Ishikawa (cell line): Measurements from ENCODE around the gene SPACDR.

Experiments used
- CEBPB ChIP-seq: IDR thresholded peaks from 2 replicates; pipeline ENCODE4 v1.6.1; 2012
- CREB1 ChIP-seq: IDR thresholded peaks from 2 replicates; pipeline ENCODE4 v1.6.1; 2012; ENCODE audit warnings: low read depth
- EGR1 ChIP-seq: IDR thresholded peaks from 2 replicates; pipeline ENCODE4 v1.6.1; 2012
- EP300 ChIP-seq: IDR thresholded peaks from 2 replicates; pipeline ENCODE4 v1.6.1; 2012; ENCODE audit warnings: borderline replicate concordance
- FOXM1 ChIP-seq: IDR thresholded peaks from 2 replicates; pipeline ENCODE4 v1.6.1; 2012; ENCODE audit warnings: low read depth, borderline replicate concordance
- NFIC ChIP-seq: IDR thresholded peaks from 2 replicates; pipeline ENCODE4 v1.6.1; 2012
- RAD21 ChIP-seq: IDR thresholded peaks from 2 replicates; pipeline ENCODE4 v1.6.1; 2012; ENCODE audit warnings: low read depth
- TAF1 ChIP-seq: IDR thresholded peaks from 2 replicates; pipeline ENCODE4 v1.6.1; 2012; ENCODE audit warnings: low read depth, mild to moderate bottlenecking
- TCF12 ChIP-seq: IDR thresholded peaks from 2 replicates; pipeline ENCODE4 v1.6.1; 2012; ENCODE audit warnings: low read depth
- TEAD4 ChIP-seq: IDR thresholded peaks from 2 replicates; pipeline ENCODE4 v1.6.1; 2012
- YY1 ChIP-seq: IDR thresholded peaks from 2 replicates; pipeline ENCODE4 v1.6.1; 2012; ENCODE audit warnings: low read depth
- ZBTB7A ChIP-seq: IDR thresholded peaks from 2 replicates; pipeline ENCODE4 v1.6.1; 2012; ENCODE audit warnings: low read depth
- TF ChIP-seq, protein P1 (sequence below): IDR thresholded peaks from 2 replicates; pipeline ENCODE4 v1.6.1; 2012
- TF ChIP-seq, protein P2 (sequence below): IDR thresholded peaks from 2 replicates; pipeline ENCODE4 v1.6.1; 2012
- TF ChIP-seq, protein P3 (sequence below): IDR thresholded peaks from 2 replicates; pipeline ENCODE4 v1.6.1; 2012; ENCODE audit warnings: low read depth, mild to moderate bottlenecking

SPACDR gene

DNA sequence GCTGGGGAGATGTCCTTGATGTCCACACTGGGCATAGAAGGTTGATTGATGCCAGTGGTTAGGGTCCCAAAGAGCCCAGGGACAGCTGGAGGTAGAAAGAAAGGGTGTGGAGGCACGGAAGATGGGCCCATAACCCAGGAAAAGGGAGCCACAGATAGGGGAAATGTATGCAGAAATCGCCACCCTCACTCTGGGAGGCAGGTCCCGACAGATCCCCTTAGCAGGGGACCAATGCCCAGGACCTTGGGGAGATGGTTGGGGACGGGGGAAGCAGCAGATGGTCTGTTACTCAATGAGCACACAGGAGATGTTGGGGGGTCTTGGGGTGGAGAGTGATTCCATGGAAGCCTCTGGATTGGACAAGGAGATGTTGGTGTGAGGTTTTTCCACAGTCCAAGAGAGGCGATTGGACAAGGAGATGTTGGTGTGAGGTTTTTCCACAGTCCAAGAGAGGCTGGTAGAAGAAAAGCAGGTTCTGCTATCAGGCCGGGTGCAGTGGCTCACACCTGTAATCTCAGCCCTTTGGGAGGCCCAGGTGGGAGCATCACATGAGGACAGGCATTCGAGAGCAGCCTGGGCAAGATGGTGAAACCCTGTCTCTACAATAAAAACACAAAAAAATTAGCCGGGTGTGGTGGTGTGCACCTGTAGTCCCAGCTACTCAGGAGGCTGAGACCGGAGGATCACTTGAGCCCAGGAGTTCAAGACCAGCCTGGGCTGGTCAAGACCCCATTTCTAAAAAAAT is 20.8 kb downstream of the SPACDR start:
- TF ChIP-seq FOXM1 (no peak), EGR1 (no peak), TAF1 (no peak), NFIC (no peak), CEBPB (no peak)
- TF ChIP-seq, protein P1, sequence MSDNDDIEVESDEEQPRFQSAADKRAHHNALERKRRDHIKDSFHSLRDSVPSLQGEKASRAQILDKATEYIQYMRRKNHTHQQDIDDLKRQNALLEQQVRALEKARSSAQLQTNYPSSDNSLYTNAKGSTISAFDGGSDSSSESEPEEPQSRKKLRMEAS, result no peak
- TF ChIP-seq, protein P2, sequence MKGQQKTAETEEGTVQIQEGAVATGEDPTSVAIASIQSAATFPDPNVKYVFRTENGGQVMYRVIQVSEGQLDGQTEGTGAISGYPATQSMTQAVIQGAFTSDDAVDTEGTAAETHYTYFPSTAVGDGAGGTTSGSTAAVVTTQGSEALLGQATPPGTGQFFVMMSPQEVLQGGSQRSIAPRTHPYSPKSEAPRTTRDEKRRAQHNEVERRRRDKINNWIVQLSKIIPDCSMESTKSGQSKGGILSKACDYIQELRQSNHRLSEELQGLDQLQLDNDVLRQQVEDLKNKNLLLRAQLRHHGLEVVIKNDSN, result no peak

DNA sequence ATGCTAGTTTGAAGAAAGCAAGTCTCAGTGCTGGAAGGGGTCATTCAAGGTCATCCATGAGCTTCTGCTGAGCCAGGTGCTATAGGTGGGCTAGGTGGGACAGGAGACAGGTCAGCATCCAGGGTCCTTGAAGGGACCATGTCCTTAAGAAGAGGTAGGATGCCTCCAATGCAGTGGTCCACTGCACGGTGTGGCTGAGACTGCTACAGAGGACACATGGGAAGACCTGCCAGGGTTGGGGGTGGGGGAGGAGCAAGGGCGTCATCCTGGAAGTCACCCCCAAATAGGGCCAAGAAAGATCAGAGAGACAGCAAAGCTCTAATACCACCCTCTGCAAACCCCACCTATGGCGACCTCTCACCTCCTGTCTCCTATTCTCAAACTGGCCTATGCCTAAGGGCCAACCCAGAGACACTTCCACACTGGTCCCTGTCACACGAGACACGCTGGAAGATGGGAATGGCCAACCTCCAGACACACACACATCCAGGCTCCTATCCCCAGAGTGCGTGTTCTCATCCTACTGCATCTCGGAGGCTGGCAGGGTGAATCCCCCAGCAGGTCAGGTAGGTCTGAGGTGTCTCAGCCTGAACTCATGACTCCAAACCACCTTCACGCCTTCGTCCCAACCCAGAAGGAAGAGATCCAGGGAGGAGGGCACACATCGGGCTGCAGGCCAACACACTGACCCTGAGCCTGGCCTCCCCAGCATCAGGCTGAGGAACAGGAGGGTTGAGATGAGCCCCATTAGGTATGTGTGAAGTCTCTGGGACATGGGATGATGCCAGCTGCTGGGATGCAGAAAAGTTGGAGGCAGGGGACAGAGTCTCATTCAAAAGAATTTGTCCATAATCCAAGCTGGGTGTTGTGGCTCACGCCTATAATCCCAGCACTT is 22.2 kb downstream of the SPACDR start:
- TF ChIP-seq CREB1 (no peak), TEAD4 (no peak)

DNA sequence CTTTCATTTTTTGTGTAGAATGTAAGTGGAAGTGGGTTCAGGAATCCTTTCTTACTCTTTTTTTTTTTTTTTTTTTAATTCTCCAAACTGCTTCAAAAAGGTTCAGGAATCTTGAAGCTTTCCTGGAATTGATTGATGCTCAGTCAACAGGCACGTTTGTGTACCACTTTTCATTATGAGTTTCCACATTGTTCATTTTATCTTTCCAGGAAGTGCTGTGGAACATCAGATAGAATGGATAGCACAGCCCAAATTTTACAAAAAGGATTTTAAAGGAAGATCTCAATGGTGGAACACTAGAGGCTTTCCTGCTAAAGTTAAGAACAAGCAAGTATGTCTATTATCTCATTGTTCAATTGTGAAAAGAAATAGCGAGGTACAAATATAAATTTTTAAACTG is 25.9 kb downstream of the SPACDR start:
- TF ChIP-seq FOXM1, result no peak
- TF ChIP-seq, protein P2, result no peak
- no peak for TF ChIP-seq TEAD4
- TF ChIP-seq TCF12, result no peak
- no peak for TF ChIP-seq ZBTB7A
- TF ChIP-seq RAD21, result no peak
- TF ChIP-seq NFIC, result no peak
- TF ChIP-seq CREB1, result no peak
- TF ChIP-seq, protein P3, sequence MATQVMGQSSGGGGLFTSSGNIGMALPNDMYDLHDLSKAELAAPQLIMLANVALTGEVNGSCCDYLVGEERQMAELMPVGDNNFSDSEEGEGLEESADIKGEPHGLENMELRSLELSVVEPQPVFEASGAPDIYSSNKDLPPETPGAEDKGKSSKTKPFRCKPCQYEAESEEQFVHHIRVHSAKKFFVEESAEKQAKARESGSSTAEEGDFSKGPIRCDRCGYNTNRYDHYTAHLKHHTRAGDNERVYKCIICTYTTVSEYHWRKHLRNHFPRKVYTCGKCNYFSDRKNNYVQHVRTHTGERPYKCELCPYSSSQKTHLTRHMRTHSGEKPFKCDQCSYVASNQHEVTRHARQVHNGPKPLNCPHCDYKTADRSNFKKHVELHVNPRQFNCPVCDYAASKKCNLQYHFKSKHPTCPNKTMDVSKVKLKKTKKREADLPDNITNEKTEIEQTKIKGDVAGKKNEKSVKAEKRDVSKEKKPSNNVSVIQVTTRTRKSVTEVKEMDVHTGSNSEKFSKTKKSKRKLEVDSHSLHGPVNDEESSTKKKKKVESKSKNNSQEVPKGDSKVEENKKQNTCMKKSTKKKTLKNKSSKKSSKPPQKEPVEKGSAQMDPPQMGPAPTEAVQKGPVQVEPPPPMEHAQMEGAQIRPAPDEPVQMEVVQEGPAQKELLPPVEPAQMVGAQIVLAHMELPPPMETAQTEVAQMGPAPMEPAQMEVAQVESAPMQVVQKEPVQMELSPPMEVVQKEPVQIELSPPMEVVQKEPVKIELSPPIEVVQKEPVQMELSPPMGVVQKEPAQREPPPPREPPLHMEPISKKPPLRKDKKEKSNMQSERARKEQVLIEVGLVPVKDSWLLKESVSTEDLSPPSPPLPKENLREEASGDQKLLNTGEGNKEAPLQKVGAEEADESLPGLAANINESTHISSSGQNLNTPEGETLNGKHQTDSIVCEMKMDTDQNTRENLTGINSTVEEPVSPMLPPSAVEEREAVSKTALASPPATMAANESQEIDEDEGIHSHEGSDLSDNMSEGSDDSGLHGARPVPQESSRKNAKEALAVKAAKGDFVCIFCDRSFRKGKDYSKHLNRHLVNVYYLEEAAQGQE, result no peak
- TF ChIP-seq YY1, result no peak
- TF ChIP-seq EGR1, result no peak
- TF ChIP-seq EP300, result no peak
- TF ChIP-seq TAF1, result no peak
- TF ChIP-seq, protein P1, result no peak
- no peak for TF ChIP-seq CEBPB

DNA sequence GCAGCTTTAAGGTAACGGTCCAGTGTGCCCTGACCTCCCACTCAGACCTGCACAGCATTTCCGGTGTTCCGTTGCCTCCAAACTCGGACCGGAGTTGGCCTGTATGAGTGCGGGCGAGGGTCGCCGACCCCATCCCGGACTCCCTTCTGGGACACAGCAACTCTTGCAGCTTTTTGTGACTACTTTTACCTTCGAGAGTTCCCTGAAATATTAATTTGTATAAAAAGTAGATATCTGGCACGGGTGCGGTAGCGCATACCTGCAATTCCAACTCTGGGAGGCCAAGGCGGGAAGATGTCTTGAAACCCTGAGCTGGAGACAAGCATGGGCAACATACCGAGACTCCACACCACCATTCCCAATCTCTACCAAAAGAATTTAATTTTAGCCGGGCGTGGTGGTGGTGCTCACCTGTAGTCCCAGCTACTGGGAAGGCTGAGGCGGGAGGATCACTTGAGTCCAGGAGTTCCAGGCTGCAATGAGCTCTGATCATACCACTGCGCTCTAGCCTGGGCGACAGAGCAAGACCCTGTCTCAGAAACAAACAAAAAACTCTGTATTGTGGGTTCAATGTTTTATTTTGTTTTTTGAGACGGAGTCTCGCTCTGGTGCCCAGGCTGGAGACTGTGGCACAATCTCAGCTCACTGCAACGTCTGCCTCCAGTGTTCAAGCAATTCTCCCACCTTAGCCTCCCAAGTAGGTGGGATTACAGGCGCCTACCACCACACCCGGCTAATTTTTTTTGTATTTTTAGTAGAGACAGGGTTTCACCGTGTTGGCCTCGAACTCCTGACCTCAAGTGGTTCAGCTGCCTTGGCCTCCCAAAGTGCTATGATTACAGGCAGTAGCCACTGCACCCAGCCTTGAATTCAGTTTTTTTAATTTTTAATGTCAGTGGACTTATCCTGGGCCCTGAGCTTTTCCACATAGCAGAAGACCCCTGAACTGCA is 26.6 kb downstream of the SPACDR start:
- no peak for TF ChIP-seq TEAD4
- no peak for TF ChIP-seq EP300
- TF ChIP-seq, protein P1, result no peak
- TF ChIP-seq FOXM1, result no peak
- TF ChIP-seq CEBPB, result no peak
- TF ChIP-seq, protein P2, result no peak
- no peak for TF ChIP-seq TAF1
- TF ChIP-seq EGR1, result no peak

DNA sequence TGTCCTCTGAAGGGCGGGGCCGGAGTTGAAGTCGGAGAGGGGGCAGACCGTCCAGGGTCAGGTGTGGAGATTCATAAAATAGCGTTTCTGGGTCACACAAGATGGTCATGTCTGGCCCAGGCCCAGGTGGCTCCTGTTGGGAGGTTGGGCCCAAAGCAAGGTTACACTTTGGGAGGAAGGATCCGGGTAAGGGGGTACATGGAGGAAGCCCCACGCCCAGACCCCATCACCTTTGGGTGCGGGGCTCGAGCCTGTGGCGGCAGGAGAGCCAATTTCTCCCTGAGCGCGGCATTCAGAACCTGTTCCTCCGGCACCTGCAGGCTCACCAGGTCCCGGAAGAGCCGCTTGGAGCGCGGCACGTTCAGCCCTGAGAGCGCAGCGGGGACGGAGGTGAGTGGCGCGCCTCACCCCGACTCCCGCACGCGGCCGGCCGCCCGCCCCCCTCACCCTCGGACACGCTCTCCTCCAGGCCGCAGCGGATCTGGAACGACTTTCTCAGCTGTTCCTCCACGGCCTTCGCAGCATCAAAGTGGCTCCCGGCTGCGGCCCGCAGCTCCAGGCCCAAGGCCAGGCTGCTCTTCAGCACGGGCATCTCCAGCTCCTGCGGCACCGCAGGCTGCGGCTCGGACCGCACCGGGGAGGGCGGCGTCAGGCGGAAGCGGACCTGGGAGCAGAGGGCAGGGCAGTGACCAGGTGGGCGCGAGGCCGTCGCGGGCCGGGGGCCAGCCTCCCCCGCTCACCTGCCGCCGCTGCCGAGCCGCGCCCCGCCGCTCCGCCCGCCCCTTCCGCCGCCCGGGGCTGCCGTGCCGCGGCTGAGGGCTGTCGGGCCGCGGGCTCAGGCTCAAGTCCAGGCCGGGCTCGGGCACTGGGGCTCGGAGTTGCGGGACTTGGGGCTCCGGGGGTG is 28.4 kb downstream of the SPACDR start:
- TF ChIP-seq, protein P2, result no peak
- TF ChIP-seq YY1 (peak; percentile 14; the same call in 1 of the 2 replicates), TAF1 (no peak; the same call in 1 of the 2 replicates), TCF12 (peak; percentile 53; the same call in 1 of the 2 replicates), ZBTB7A (no peak), NFIC (peak; percentile 38; the same call in 1 of the 2 replicates), EP300 (0 out of 2 replicates have a peak, but pooled peaks have one; percentile 14), EGR1 (no peak; the same call in 1 of the 2 replicates), TEAD4 (peak; percentile 44)
- TF ChIP-seq, protein P1, result peak; percentile 77
- TF ChIP-seq, protein P3, result no peak
